ENCODE data around the gene ZNF592. TPM values are rescaled to one million over a fixed set of nuclear protein-coding genes. Genes with fewer than 3 reads are reported as not detected.

Gene ZNF592
- polyA plus RNA-seq, 2 of the 4 experiments (the other 2 are of a cell fraction): 12.4 to 13.9 TPM

- Histone ChIP-seq H3K4me3 (no peak overlapping the region), H3K9me3 (no peaks in the 10 kb centered on the region), H3K4me2 (no peak overlapping the region), H3K4me1 (no peaks in the 10 kb centered on the region), H3K27ac (no peak overlapping the region)
- DNase-seq (ENCODE audit: low read depth in 1 of 2, low spot score in 1 of 2): no peak
- FAIRE-seq: no peak
- POLR2A ChIA-PET: no interaction called here
- no peak for ATAC-seq
- CTCF ChIA-PET: interaction anchor here (1.3 kb wide), 1 partner anchor 47 kb away, joined by 3 read pairs; no protein-coding TSS in a partner anchor
- 91% methylated on average over 1 of the region's 1 CpG for WGBS (ENCODE audit: missing lambda C conversion rate)
- TF ChIP-seq BCL3 (IDR thresholded peaks at IDR 0.05) (no peak), ELK1 (IDR thresholded peaks at IDR 0.05; ENCODE audit: low read depth, low read length) (no peak), RCOR1 (IDR thresholded peaks at IDR 0.05; ENCODE audit: low read depth, low read length) (no peak), KDM1A (IDR thresholded peaks at IDR 0.05; ENCODE audit: low read depth) (no peak), MAX (IDR thresholded peaks at IDR 0.05) (no peak), FOXS1 (CRISPR knock-in tag; IDR thresholded peaks at IDR 0.05) (no peak), HMGXB4 (CRISPR knock-in tag; IDR thresholded peaks at IDR 0.05; ENCODE audit: borderline replicate concordance) (no peak), GATA3 (IDR thresholded peaks at IDR 0.05; ENCODE audit: borderline replicate concordance) (no peak), NR3C1 (IDR thresholded peaks at IDR 0.05) (no peak), RNF2 (IDR thresholded peaks at IDR 0.05; ENCODE audit: borderline replicate concordance, low read depth) (no peak), PBX3 (IDR thresholded peaks at IDR 0.05) (no peak), HOXA7 (CRISPR knock-in tag; IDR thresholded peaks at IDR 0.05) (no peak), ESRRA (IDR thresholded peaks at IDR 0.05; ENCODE audit: borderline replicate concordance, low read length) (no peak)
These were observed 27.6 kb downstream of the ZNF592 start for GRCh38 chr15:84775867-84776449.

GRCh38 chr15:84778194-84778593 is 29.8 kb downstream of the ZNF592 start:
- H3K27ac ChIP-seq: no peak overlapping the region
- POLR2A ChIA-PET: no interaction called here
- ATAC-seq (no peak), FAIRE-seq (no peak), DNase-seq (ENCODE audit: low read depth in 1 of 2, low spot score in 1 of 2) (no peak)
- no peaks in the 10 kb centered on the region for H3K4me1 ChIP-seq
- no peak overlapping the region for H3K4me3 ChIP-seq
- H3K9me3 ChIP-seq: no peaks in the 10 kb centered on the region
- CTCF ChIA-PET: no interaction called here
- no peak overlapping the region for H3K4me2 ChIP-seq
- TF ChIP-seq MAX (IDR thresholded peaks at IDR 0.05): no peak
- 91% methylated on average over 13 of the region's 13 CpGs for WGBS (ENCODE audit: missing lambda C conversion rate)

- Histone ChIP-seq H3K4me1 (no peaks in the 10 kb centered on the region), H3K4me3 (no peak overlapping the region), H3K9me3 (no peaks in the 10 kb centered on the region), H3K4me2 (no peak overlapping the region), H3K27ac (no peak overlapping the region)
- ATAC-seq (no peak), DNase-seq (ENCODE audit: low read depth in 1 of 2, low spot score in 1 of 2) (no peak), FAIRE-seq (no peak)
- POLR2A ChIA-PET: no interaction called here
- WGBS (ENCODE audit: missing lambda C conversion rate): 94% methylated on average over 3 of the region's 3 CpGs
- CTCF ChIA-PET: interaction anchor here (0.6 kb wide), 1 partner anchor 23 kb away, joined by 3 read pairs; no protein-coding TSS in a partner anchor
- TF ChIP-seq REST (IDR thresholded peaks at IDR 0.05): no peak
- no peak for TF ChIP-seq FOXS1 (CRISPR knock-in tag; IDR thresholded peaks at IDR 0.05)
- no peak for TF ChIP-seq MYC (IDR thresholded peaks at IDR 0.05; ENCODE audit: borderline replicate concordance, low read length)
- TF ChIP-seq ATOH8 (CRISPR knock-in tag; IDR thresholded peaks at IDR 0.05; ENCODE audit: low read depth): no peak
- no peak for TF ChIP-seq RAD21 (conservative IDR thresholded peaks at IDR 0.05 in 1 of 2, IDR thresholded peaks at IDR 0.05 in 1 of 2)
- TF ChIP-seq FOSB (CRISPR knock-in tag; IDR thresholded peaks at IDR 0.05): no peak
- no peak for TF ChIP-seq JUN (IDR thresholded peaks at IDR 0.05)
- TF ChIP-seq ZC3H11A (IDR thresholded peaks at IDR 0.05): no peak
- no peak for TF ChIP-seq PHF8 (IDR thresholded peaks at IDR 0.05; ENCODE audit: borderline replicate concordance, low read depth)
- no peak for TF ChIP-seq MAZ (IDR thresholded peaks at IDR 0.05; ENCODE audit: borderline replicate concordance, low read depth, low read length)
These were observed 32.1 kb downstream of the ZNF592 start for GRCh38 chr15:84780492-84780891.
